OCI-LY1 (cell line): ENCODE measurements around the gene DUSP9.

Source experiments
- H2AFZ ChIP-seq: fragments of 200-600 bp; sonication (generic), shearing (Covaris generic); 2 replicates; pipeline ENCODE4 v1.6.0; 2014; ENCODE audit warnings: antibody characterized with exemption, mild to moderate bottlenecking, low read length
- H3F3A ChIP-seq: fragments of 200-600 bp; sonication (generic), shearing (Covaris generic); 2 replicates; pipeline ENCODE4 v1.6.0; 2014; ENCODE audit warnings: mild to moderate bottlenecking, antibody characterized with exemption, low read length, moderate library complexity; ENCODE audit not compliant: insufficient read depth
- H3K27ac ChIP-seq: fragments of 200-600 bp; sonication (generic); 2 replicates; pipeline ENCODE4 v1.5.1; 2014; ENCODE audit warnings: low read length, mixed run types, mild to moderate bottlenecking, low read depth; ENCODE audit not compliant: poor library complexity, severe bottlenecking
- H3K27me3 ChIP-seq: fragments of 200-600 bp; sonication (generic); 2 replicates; pipeline ENCODE4 v1.6.0; 2014; ENCODE audit warnings: antibody characterized with exemption, mild to moderate bottlenecking, low read length, moderate library complexity; ENCODE audit not compliant: insufficient read depth
- H3K36me3 ChIP-seq: fragments of 200-600 bp; sonication (generic); 2 replicates; pipeline ENCODE4 v1.6.1; 2014; ENCODE audit warnings: mild to moderate bottlenecking, antibody characterized with exemption, low read length, moderate library complexity, mixed read lengths; ENCODE audit not compliant: insufficient read depth
- H3K4me1 ChIP-seq: fragments of 200-600 bp; sonication (generic); 2 replicates; pipeline ENCODE4 v1.5.1; 2014; ENCODE audit warnings: mild to moderate bottlenecking, low read length, moderate library complexity; ENCODE audit not compliant: insufficient read depth, severe bottlenecking
- H3K4me2 ChIP-seq: fragments of 200-600 bp; sonication (generic), shearing (Covaris generic); 2 replicates; pipeline ENCODE4 v1.6.1; 2014; ENCODE audit warnings: low read length
- H3K4me3 ChIP-seq: fragments of 200-600 bp; sonication (generic); 2 replicates; pipeline ENCODE4 v1.5.1; 2014; ENCODE audit warnings: low read length, low read depth, mild to moderate bottlenecking, mixed read lengths; ENCODE audit not compliant: poor library complexity, severe bottlenecking
- H3K79me2 ChIP-seq: fragments of 200-600 bp; shearing (Covaris generic); 2 replicates; pipeline ENCODE4 v1.6.1; 2016; ENCODE audit warnings: mixed run types, low read length, mixed read lengths; ENCODE audit not compliant: insufficient read depth
- H3K9ac ChIP-seq: fragments of 200-600 bp; sonication (generic), shearing (Covaris generic); 2 replicates; pipeline ENCODE4 v1.6.1; 2014; ENCODE audit warnings: mild to moderate bottlenecking, low read length, mixed read lengths
- H3K9me2 ChIP-seq: fragments of 200-600 bp; sonication (generic), shearing (Covaris generic); 2 replicates; pipeline ENCODE4 v1.6.1; 2014; ENCODE audit warnings: low read depth, mild to moderate bottlenecking, low read length, mixed read lengths
- H3K9me3 ChIP-seq: fragments of 200-600 bp; shearing (Covaris generic); 2 replicates; pipeline ENCODE4 v1.6.1; 2014; ENCODE audit warnings: low read length, mixed read lengths
- H4K20me1 ChIP-seq: fragments of 200-600 bp; sonication (generic), shearing (Covaris generic); 2 replicates; pipeline ENCODE4 v1.6.0; 2016; ENCODE audit warnings: mild to moderate bottlenecking, low read length; ENCODE audit not compliant: insufficient read depth
- CTCF ChIP-seq: fragments of 200-600 bp; sonication (generic), shearing (Covaris generic); IDR thresholded peaks from 2 replicates; pipeline ENCODE4 v1.5.1; 2017; ENCODE audit warnings: mild to moderate bottlenecking, antibody characterized with exemption, low read length, moderate library complexity, mixed read lengths
- EZH2 ChIP-seq: fragments of 200-600 bp; sonication (generic), shearing (Covaris generic); IDR thresholded peaks from 2 replicates; pipeline ENCODE4 v1.8.0; 2017; ENCODE audit warnings: borderline replicate concordance, mixed run types, mild to moderate bottlenecking, antibody characterized with exemption, low read length, moderate library complexity, mixed read lengths

The DUSP9 gene

GRCh38 chrX:153649178-153649914, 2.3 kb downstream of the DUSP9 start:
- Histone ChIP-seq H3K27me3 (no peaks in the 10 kb centered on the region), H3K4me2 (no peak overlapping the region), H3K27ac (no peak overlapping the region), H3K79me2 (no peaks in the 10 kb centered on the region), H2AFZ (no peak overlapping the region), H3K9me3 (no peaks in the 10 kb centered on the region), H3K9ac (no peak overlapping the region), H4K20me1 (no peaks in the 10 kb centered on the region), H3K36me3 (no peaks in the 10 kb centered on the region), H3K4me3 (no peak overlapping the region), H3F3A (no peaks in the 10 kb centered on the region), H3K4me1 (no peaks in the 10 kb centered on the region), H3K9me2 (no peaks in the 10 kb centered on the region)
- TF ChIP-seq CTCF (peak; percentile 23; the same call in 1 of the 2 replicates), EZH2 (no peak)

- Histone ChIP-seq H3K4me2 (no peak overlapping the region), H3K27me3 (no peaks in the 10 kb centered on the region), H3F3A (no peaks in the 10 kb centered on the region), H3K4me3 (no peak overlapping the region), H3K9me2 (no peaks in the 10 kb centered on the region), H2AFZ (no peak overlapping the region), H4K20me1 (no peaks in the 10 kb centered on the region), H3K79me2 (no peaks in the 10 kb centered on the region), H3K36me3 (no peaks in the 10 kb centered on the region), H3K9me3 (no peaks in the 10 kb centered on the region), H3K27ac (no peak overlapping the region), H3K4me1 (no peaks in the 10 kb centered on the region), H3K9ac (no peak overlapping the region)
- TF ChIP-seq CTCF (no peak), EZH2 (no peak)
Observed at GRCh38 chrX:153649915-153650782, 3.1 kb downstream of the DUSP9 start.

- H3K9ac ChIP-seq = no peak overlapping the region
- H3K36me3 ChIP-seq = no peaks in the 10 kb centered on the region
- H3K9me2 ChIP-seq = no peaks in the 10 kb centered on the region
- H3K79me2 ChIP-seq = no peaks in the 10 kb centered on the region
- no peaks in the 10 kb centered on the region for H4K20me1 ChIP-seq
- no peak overlapping the region for H3K27ac ChIP-seq
- no peaks in the 10 kb centered on the region for H3K4me1 ChIP-seq
- no peaks in the 10 kb centered on the region for H3K9me3 ChIP-seq
- H3K27me3 ChIP-seq = no peaks in the 10 kb centered on the region
- no peak for TF ChIP-seq CTCF
- TF ChIP-seq EZH2 = no peak
- no peak overlapping the region for H3K4me2 ChIP-seq
- no peak overlapping the region for H3K4me3 ChIP-seq
- H2AFZ ChIP-seq = no peak overlapping the region
- H3F3A ChIP-seq = no peaks in the 10 kb centered on the region
Observed at GRCh38 chrX:153650959-153651358, 4.0 kb downstream of the DUSP9 start.
